Panc1 (cell line): ENCODE results near the gene XG. TPM values are rescaled to one million over a fixed set of nuclear protein-coding genes. Genes with fewer than 3 reads are reported as not detected.
A peak's percentile ranks its signal among the peaks of the same experiment; 100 is the strongest.

Experiments
- ATAC-seq: fragments of 200-7000 bp; cut with Tn5 transposase; 2 replicates; pipeline ENCODE4 v1.9.1; 2020; ENCODE audit warnings: mild to moderate bottlenecking, moderate library complexity
- BruUV-seq: library from RNA; stranded (reverse); fragments of 400-500 nt; replicated peaks from 2 replicates; lab custom pipeline; 2021; lab: Mats Ljungman, UMichigan
- CTCF ChIA-PET: fragments of 300-600 bp; sonication (Branson Sonifier 250); formaldehyde crosslinking; loops from one replicate; lab custom pipeline; 2022; ENCODE audit warnings: antibody characterized with exemption; lab: Charles Lee
- POLR2A ChIA-PET: fragments of 300-600 bp; sonication (Branson Sonifier 250); formaldehyde crosslinking; loops from one replicate; lab custom pipeline; 2022; ENCODE audit warnings: antibody characterized with exemption; lab: Charles Lee
- DNase-seq: peaks from one replicate; pipeline ENCODE4 v3.0.0-alpha.2; 2010; ENCODE audit warnings: low read depth, low spot score
- H3K27ac ChIP-seq: 2 replicates; pipeline ENCODE4 v1.5.1; 2011; ENCODE audit warnings: mild to moderate bottlenecking, low read length, inconsistent platforms
- H3K27me3 ChIP-seq: fragments of 200-500 bp; sonication (Bioruptor generic); 2 replicates; pipeline ENCODE4 v1.6.0; 2014; ENCODE audit warnings: low read length, inconsistent platforms; ENCODE audit not compliant: control insufficient read depth, insufficient read depth
- H3K36me3 ChIP-seq: fragments of 200-500 bp; sonication (Bioruptor generic); 2 replicates; pipeline ENCODE4 v1.5.1; 2014; ENCODE audit warnings: inconsistent platforms, mild to moderate bottlenecking, low read length, moderate library complexity; ENCODE audit not compliant: control insufficient read depth, insufficient read depth
- H3K4me1 ChIP-seq: 2 replicates; pipeline ENCODE4 v1.5.1; 2011; ENCODE audit warnings: inconsistent platforms, mild to moderate bottlenecking, low read length, moderate library complexity; ENCODE audit not compliant: control insufficient read depth, insufficient read depth
- H3K4me3 ChIP-seq, 2 experiments: 2 replicates each; pipeline ENCODE4 v1.5.1; 2011 to 2012; ENCODE audit warnings: low read depth in 2 of 2, low read length in 2 of 2, mild to moderate bottlenecking in 2 of 2, inconsistent platforms in 1 of 2, moderate library complexity in 1 of 2
- H3K9me3 ChIP-seq: fragments of 200-500 bp; sonication (Bioruptor generic); 2 replicates; pipeline ENCODE4 v1.5.1; 2014; ENCODE audit warnings: low read depth, mild to moderate bottlenecking, inconsistent platforms, low read length, moderate library complexity; ENCODE audit not compliant: control insufficient read depth, insufficient read depth
- CTCF ChIP-seq: fragments of 450-650 bp; IDR thresholded peaks from 2 replicates; pipeline ENCODE4 v1.5.1; 2017; ENCODE audit warnings: mild to moderate bottlenecking
- POLR2AphosphoS5 ChIP-seq: IDR thresholded peaks from 2 replicates; pipeline ENCODE4 v1.6.1; 2012; ENCODE audit warnings: mild to moderate bottlenecking, low read depth, low read length, moderate library complexity
- REST ChIP-seq, 2 experiments: IDR thresholded peaks; 2 replicates each; pipeline ENCODE4 v1.6.1; 2011 to 2012; ENCODE audit warnings: low read depth in 2 of 2, control low read depth in 1 of 2, low read length in 1 of 2, mild to moderate bottlenecking in 1 of 2, moderate library complexity in 1 of 2; ENCODE audit not compliant: insufficient read depth in 1 of 2
- SIN3A ChIP-seq: IDR thresholded peaks from 2 replicates; pipeline ENCODE4 v1.6.1; 2012; ENCODE audit warnings: low read depth, mild to moderate bottlenecking, low read length, moderate library complexity, borderline replicate concordance; ENCODE audit not compliant: insufficient read depth
- TCF7L2 ChIP-seq: IDR thresholded peaks from 2 replicates; pipeline ENCODE4 v1.6.1; 2011; ENCODE audit warnings: mild to moderate bottlenecking, low read depth, low read length, inconsistent platforms
- in situ Hi-C: cut with HindIII; loops from 2 replicates; pipeline ENCODE4 v1.10.0; 2016; ENCODE audit warnings: low sequenced_read_pairs, low pct_unique_long_range_greater_than_20kb
- intact Hi-C: fragments of 100-400 bp; cut with micrococcal nuclease; formaldehyde crosslinking; loops from one replicate; pipeline ENCODE4 v1.10.0; 2022; ENCODE audit not compliant: unreplicated experiment
- total RNA-seq: library from RNA; stranded (reverse); gene quantifications from one replicate; pipeline ENCODE4 v1.2.1, GENCODE V29; 2021; ENCODE audit not compliant: unreplicated experiment

XG gene
- total RNA-seq, 1 experiment from 2014 or later, result not detected

GRCh38 chrX:2710041-2710840 lies 41.6 kb upstream of the XG start:
- CTCF ChIA-PET, result no interaction called here
- 0 out of 4 replicates have a peak overlapping the region, but pooled peaks of 1 of the 2 experiments have one; percentile 2 for H3K4me3 ChIP-seq
- no peaks in the 10 kb centered on the region for H3K4me1 ChIP-seq
- no peak for TF ChIP-seq CTCF
- H3K27me3 ChIP-seq, result no peaks in the 10 kb centered on the region
- H3K36me3 ChIP-seq, result no peaks in the 10 kb centered on the region
- intact Hi-C loops (no loop called here), in situ Hi-C loops (no loop called here)
- POLR2A ChIA-PET, result no interaction called here
- peak; percentile 73; the same call in 1 of the 2 replicates for ATAC-seq
- no peak overlapping the region for H3K27ac ChIP-seq
- no TSS peak for BruUV-seq
- DNase-seq, result peak; percentile 18
- H3K9me3 ChIP-seq, result no peaks in the 10 kb centered on the region

GRCh38 chrX:2711441-2711840 lies 40.4 kb upstream of the XG start:
- Histone ChIP-seq H3K4me3 (no peak overlapping the region), H3K36me3 (no peaks in the 10 kb centered on the region), H3K27ac (no peak overlapping the region), H3K4me1 (no peaks in the 10 kb centered on the region), H3K9me3 (no peaks in the 10 kb centered on the region), H3K27me3 (no peaks in the 10 kb centered on the region)
- DNase-seq (no peak), ATAC-seq (no peak)
- no TSS peak for BruUV-seq
- ChIA-PET CTCF (no interaction called here), POLR2A (no interaction called here)
- TF ChIP-seq REST (IDR thresholded peaks at IDR 0.05; ENCODE audit: insufficient read depth in 1 of 2, low read depth in 2 of 2, low read length in 1 of 2), result no peak
- no peak for TF ChIP-seq TCF7L2
- no peak for TF ChIP-seq POLR2AphosphoS5
- TF ChIP-seq CTCF, result no peak
- TF ChIP-seq SIN3A, result no peak
- intact Hi-C loops, result no loop called here
- in situ Hi-C loops, result no loop called here
